KBM-7 (cell line): ENCODE data around the gene FILIP1L.

Source experiments
- DNase-seq: peaks from one replicate; pipeline ENCODE4 v3.0.0-alpha.2; 2015
- in situ Hi-C: fragments of 300-500 bp; cut with MboI; formaldehyde crosslinking; loops from 2 replicates; pipeline ENCODE4 v1.14.3; 2020; ENCODE audit warnings: low sequenced_read_pairs, low pct_unique_long_range_greater_than_20kb, mixed read lengths

FILIP1L gene

DNA sequence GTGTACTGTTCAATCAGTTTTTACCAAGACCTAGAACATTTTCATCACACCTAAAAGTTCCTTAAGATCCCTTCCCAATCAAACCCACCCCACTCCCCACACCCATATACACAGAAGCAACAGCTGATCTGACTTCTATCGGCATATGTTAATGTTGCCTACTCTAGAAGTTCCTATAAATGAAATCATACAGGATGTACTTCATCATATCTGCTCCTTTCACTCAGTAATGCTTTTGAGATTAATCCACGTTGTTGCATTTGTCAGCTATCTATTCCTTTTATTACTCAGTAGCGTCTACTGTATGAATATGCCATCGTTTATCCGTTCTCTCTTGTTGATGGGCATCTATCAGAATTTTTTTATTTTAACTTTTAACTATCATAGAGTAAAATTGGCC is 14.3 kb upstream of the FILIP1L start:
- in situ Hi-C loops = no loop called here
- DNase-seq = no peak

DNA sequence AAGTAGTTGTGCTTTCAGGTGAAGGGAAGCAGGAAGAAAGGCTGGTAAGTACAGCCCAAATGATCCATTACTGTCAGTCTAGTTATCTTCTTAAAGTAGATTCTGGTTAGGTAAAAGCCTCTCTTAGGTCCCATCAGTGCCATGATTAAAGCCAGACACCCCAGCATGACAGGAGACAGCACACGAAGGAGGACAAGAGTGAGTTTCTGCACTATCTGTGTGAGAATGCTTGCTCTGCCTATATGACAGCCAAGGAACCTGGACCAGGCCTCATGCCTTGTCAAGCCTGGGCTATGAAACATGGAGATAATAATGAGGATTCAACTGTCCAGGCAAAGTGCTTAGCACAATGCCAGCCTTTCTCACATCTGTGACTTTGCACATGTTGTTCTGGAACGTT is 13.5 kb upstream of the FILIP1L start:
- in situ Hi-C loops = no loop called here
- DNase-seq = no peak

DNA sequence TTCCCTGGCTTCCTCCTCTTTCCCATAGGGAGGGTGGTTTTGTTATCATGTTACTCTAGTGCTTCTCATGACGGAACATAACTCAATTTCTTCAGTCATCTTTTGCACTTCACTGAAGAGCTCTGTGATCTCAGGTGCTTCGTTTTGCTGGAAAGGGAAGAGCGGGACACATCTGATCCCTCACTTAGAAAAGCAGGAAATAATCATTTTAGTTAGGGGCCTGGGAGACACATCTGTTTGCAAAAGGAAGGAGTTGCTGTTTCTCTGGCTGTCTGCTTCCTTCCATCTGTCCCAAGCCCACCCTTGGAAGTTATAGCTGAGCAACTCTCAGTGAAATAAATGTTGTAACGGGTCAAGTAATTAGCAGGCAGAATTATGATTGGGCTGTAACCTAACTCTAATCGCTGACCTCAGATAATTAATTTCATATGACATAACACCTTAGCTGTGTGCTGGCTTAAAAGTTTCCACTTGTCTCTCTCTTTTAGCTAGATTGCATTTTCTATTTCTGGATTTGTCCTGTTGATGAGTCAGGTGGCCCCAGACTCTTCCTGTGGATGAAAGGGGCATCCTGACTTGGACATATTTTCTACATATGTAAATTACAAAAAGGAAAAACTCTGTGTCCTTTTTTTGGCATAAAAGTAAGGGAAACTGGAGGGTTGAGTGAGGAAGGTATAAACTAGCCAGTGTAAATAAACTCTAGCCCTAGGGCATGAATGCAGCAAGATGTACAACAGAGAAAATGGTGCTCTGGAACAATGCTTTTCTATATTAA is 11.0 kb upstream of the FILIP1L start:
- in situ Hi-C loops = no loop called here
- DNase-seq = no peak

DNA sequence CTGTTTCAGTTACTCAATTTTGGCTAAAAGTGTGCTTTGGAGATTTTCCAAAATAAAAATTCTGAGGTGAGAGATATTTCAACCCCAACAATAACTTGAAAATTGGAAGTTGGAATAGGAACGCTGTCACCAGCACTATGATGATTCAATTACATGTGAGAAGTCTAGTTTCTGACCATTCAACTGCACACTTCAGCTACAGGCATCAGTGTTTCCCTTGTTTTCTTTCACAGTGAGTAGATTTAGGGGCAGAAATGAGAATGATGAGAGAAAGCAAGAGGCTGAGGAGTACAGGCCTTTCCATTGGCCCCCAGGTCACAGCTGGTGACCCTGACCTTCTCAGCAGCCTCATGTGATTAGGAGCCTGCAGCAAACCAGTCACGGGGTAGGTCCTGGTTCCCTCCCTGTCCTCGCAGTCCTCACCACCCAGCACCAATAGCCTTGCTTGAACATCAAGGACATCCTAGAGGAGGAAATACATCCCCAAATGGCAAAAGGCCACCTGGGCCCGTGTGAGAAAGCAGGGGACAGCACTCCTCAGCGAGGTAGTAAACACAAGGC is 10.0 kb upstream of the FILIP1L start:
- in situ Hi-C loops = no loop called here
- no peak for DNase-seq

DNA sequence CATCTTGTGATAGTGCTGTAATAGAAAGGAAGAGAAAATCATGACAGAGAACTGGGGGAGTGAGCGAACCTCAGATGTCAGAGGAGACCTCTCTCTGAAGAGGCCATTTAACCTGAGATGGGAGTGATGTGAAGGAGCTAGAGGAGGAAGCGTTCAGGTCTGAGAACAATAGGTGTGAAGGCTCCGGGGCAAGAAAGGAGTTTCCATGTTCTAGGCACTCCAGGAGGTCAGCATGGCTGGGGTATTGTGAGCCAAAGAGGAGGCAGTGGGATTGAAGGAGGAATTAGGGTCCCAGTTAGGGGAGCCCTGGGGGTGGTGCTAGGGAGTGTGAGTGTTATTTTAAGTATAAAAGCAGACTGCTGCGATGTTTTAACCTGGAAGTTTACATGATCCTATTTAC is 8.8 kb upstream of the FILIP1L start:
- DNase-seq = no peak
- in situ Hi-C loops = no loop called here

DNA sequence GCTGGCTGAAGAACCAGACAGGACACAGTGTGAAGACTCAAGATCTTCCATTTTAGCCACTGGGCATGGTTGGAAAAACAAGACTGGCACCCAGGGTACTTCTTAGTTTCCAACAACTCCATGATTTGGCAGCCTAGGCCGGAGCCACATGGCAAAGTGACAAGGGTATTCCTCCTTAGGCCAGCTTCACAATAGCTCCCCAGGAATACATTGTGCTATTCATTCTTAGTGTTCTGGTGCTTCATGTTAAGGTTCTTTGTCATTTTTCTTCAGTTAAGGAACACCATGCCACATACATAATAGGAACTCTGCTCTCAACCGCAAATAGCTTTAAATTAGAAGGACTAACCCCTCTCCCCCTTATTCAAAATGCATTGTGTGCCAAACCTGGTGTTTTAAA is 8.0 kb upstream of the FILIP1L start:
- in situ Hi-C loops = no loop called here
- DNase-seq = no peak

DNA sequence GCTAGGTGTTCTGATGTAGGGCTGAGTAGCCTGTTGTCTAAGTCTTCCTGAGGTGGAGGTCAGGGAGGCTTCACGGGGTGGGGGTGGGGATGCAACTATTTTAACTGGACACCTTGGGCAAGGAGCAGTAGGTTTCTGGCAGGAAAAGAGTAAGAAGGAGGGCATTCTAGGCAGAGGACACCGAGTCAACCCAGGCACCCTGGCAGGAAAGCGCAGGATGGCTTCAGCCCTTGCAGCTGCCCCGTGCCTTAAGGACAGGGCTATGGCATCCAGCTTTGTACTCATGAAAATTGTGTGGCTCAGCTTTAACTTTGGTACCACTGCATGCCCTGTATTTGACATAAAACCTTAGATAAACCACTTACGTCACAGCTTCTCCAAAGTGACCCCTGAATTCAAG is 6.4 kb upstream of the FILIP1L start:
- DNase-seq = no peak

DNA sequence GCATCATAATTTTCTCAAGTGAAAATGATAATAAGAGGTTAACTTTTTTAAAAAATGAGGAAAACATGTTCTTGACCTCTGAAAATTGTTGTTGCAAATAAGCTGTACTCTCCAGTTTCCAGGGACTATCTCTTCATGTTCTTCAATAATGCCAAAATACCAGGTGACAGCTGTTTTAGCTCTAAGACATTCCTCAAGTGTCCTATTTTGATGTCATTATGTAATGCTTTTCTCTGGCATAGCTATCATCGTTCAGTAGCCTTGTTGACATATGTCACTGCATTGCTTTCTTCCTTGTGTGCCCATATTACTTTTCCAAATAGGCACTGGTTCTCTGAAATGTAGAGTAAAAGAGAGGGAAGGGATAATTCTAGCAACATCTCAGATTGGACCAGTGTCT is 5.7 kb upstream of the FILIP1L start:
- in situ Hi-C loops = no loop called here
- no peak for DNase-seq

More for the DNA sequence above, 6.4 kb upstream of the FILIP1L start:
- in situ Hi-C loops = no loop called here

DNA sequence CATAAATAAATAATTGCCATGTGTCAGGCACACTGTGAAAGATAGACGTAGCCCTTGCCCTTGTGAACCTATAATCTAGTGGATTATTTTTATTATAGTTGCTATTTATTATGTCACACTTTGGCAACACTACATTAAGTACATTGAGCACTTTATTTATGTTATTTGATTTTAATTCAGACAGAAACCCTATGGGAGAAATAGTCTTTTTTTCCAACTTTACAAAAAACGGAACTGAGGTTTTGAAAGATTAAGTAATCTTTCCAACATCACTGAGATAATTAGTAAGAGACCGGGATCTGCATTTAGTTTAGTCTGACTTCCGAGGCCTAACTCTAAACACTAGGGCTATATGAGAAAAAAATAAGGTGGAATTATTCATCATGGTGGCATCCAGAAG is 2.8 kb upstream of the FILIP1L start:
- in situ Hi-C loops = no loop called here
- DNase-seq = no peak

DNA sequence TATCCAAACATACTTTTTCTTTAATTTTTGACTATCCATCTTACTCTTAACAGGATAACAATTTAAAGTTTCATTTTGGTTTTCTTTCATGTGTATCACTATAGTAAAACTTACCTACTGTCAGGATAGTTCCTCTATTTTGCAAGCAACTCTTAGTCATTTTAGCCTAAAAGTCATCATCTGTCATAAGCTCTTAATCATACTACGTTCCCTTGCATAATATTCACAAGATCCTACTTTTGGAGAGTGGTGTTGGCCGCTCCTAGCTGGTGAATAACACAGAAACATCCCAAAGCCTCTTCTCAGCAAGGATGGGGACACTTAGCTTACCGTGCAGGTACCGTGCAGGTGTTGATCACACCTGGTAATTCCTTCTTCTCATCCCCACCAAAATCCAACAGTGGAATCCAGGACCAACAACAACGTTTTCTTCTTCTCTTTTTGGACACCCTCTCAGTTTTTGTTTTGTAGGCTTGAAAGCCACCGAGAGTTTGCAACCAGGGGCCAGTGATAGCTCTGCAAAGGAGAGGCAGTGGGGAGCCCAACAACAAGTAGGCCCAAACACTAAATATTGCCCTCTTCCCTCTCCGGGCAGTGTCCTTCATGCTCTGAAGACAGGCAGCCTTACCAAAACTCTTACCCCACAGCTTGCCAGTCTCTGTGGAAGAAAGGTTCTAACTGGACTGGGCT is 433 bp downstream of the FILIP1L start:
- in situ Hi-C loops = no loop called here
- no peak for DNase-seq

DNA sequence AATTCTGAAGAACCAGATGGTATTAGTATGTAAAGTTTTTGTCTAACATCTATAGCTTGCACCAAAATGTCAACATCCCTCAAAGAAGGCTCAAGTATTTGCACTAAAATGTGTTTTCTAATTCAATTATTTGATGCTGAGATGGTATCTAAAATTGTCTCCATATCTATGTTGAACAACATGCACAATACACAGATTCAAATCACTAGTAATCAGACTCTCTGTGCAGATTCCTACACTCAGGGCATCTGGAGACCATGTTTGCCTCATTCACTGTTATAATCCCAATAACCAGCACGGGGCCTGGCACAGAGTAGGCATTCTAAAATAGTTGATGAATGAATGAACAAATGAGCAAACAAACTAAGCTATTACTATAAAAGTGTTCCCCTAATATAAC is 2.6 kb downstream of the FILIP1L start:
- DNase-seq = no peak
- in situ Hi-C loops = no loop called here

DNA sequence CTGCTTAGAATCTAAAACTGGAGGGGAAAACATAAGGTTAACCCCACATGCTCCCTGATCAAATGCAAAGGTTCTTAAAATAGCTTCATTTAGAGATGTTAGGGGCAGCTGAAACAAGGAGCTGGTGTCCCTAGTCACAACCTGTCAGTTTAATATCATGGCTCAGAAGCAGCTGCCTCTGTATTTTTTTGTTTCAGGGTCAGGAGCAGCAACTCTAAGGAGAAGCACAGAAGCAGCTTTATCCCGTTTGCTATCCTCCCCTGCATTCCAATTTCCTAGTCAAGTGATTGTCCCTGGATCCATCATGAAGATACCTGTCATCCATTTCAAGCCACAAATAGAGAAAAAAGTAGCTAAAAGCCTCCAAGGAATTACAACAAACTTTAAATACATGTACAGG is 4.1 kb downstream of the FILIP1L start:
- in situ Hi-C loops = no loop called here
- DNase-seq = no peak

DNA sequence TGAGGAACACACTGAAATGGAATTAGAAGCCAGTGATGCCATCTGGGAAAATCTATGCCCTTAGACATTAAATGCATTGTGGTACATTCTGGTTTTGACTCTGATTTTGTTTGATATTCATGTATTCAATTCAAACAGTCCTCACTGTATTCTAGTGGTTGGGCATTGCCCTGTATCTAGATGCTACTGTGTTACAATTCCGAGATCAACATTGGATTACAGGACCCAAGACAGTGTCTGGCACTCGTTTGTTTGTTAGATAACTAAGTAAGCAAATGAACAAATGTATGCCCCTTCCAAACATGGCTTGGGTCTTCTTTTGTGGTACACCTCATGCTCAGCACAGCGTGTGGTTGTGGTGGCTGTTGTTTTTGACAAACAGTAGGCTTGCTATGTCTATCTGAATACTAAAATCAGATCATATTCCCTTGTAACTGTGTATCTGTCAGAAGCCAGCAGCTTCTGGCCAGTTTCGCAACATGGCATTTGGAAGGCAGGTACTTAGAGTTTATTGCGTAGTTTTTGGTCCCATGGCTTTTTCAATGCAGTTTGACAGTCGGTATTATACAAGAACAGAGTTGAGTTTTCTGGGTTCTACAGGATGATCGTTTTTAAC is 5.7 kb downstream of the FILIP1L start:
- DNase-seq = no peak
- in situ Hi-C loops = no loop called here

DNA sequence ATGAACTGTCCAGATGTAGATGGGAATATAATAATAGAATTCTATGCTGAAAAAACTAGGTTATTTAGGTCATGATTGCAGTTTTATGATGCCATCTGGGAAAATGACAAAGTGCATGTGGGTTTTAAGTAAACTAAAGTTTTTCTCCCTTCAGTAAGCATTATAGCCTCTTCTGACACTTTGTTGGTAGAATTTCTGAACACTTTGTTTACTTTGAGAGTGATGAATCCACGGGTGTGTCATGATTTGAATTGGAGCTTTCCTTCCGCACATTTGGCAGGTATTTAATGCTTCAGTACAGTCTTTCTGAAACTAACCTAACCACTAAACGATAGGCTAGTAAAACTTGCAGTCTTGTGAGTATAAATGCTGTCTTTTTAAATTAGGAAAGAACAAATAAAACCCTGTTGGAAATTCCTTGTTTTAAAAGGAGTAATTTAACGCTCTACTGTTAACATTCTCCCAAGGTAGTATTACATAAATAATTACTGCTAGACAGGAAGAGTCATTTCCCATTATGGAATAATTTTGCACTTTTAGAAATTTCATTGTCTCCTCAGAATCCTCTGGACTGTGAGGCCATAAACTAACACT is 7.0 kb downstream of the FILIP1L start:
- no peak for DNase-seq
- in situ Hi-C loops = no loop called here

DNA sequence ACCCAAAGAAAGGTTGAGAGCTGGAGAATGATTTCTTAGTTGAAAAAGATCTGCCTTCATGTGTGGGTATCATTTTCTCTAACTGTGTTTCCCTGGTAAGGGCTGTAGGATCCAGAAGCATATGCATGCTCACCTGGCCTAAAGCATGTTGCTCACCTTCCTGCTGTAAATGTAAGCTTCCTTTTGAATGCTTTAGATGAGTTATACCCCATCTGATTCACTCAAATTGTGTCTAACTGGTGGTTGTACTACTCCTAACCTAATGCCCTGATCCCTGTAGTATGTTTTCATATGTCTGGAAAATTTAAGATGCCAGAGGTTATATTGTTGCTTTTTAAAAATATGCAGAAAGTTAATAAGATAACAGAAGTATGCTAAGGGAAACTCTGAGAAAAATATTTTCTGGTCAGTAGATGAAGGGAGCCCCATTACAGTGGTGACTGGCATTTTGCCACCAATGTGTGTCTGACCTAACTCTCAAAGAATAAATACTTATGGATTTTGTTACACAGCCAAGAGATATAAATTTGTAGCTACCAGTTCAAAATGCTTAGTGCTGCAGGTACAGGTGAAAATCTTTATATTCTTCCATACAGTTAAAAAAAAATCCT is 7.7 kb downstream of the FILIP1L start:
- no peak for DNase-seq
- in situ Hi-C loops = no loop called here

DNA sequence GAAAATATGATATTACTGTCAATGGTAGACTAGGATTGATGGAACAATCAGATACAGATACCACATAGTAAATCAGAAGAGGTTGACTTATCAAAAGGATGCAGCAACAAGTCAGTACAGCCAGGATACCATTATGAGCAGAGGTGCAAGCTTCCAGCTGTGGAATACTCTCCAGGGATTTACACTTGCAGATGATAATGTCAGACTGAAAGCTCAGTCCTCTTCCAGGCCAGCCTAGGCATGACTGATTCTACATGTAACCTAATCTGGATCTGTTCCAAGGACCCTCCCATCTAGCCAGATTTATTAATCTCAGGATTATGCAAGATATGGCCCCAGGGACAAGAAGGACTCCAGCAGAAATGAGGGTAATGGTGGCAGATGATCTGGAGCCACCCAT is 8.2 kb downstream of the FILIP1L start:
- no peak for DNase-seq
- in situ Hi-C loops = no loop called here

DNA sequence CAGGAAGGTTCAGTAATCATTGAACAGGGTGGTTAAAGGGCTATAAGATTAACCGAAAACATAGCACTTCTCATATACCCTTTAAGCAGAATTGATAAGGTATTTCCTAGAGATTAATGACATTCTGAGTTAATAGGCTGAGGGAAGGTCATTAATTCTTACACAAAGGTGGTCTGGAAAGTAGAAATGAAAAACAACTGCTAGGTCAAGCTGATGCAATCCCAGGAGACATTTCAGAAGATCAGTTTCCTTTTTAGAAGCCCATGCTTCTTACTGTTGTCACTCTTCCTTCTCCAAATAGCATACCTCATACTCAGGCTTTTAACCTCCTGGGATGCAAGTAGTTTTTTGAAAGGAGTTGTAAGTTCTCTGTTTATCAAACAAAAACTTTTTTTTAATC is 8.8 kb downstream of the FILIP1L start:
- peak; percentile 58 for DNase-seq
- in situ Hi-C loops = no loop called here

DNA sequence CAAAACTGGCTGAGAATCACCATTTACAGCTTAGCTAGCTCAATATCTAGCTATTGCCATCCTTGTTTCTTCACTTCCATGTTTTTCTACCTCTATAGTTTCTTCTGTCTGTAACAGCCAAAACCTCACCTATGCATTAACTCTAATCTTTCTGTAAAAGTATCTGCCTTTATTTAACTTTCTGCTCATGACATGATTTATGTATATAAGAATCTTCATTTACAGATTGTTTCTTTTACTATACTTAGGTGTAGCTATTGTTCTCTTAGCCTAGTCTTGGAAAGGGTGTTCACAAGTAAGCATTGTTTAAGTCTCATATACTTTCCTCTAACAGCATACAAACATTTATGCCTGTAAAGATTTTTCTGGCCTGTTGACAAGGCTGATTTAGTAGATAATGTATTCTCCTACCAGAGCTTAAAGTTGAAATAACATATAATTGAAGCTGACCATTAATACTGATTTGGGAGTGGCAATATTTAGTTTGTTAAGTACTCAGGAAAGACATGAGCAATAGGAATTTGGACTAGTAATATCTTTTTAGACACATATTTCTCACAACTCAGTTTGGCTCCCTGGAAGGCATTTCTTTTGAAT is 9.4 kb downstream of the FILIP1L start:
- in situ Hi-C loops = no loop called here
- no peak for DNase-seq

DNA sequence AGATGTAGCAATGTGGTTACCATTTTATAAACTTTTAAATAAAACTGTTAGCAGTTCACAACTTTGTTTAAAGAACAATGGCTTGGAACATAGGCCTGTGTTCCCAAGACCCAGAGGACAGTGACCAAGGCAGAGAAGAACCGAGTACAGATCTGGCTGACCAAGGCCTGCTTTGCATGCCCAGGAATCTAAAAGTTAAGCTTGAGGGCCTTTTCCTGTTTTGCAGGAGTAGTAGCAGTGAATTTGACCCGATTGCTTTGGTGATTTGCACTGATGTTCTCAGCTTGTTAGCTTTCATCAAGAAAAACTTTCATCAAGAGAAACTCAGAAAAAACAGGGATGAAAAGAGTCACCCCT is 9.9 kb downstream of the FILIP1L start:
- in situ Hi-C loops = no loop called here

More for the DNA sequence above, 9.9 kb downstream of the FILIP1L start:
- no peak for DNase-seq
